ENCODE data around the gene VTI1A.
"Not testable (repeated sequence)": the region's sequence is repeated elsewhere in the genome, so short reads cannot be mapped to it uniquely, and the experiment has no call there.

VTI1A gene

GRCh38 chr10:112585960-112586359 is 138.9 kb downstream of the VTI1A start:
- DNase-seq (ENCODE audit: low spot score), result no peak
- no peak for FAIRE-seq

GRCh38 chr10:112587729-112588128 is 140.7 kb downstream of the VTI1A start:
- no peak for DNase-seq (ENCODE audit: low spot score)
- FAIRE-seq, result no peak

- DNase-seq (ENCODE audit: low spot score) (no peak), FAIRE-seq (no peak)
Measured at GRCh38 chr10:112588225-112588990, 141.4 kb downstream of the VTI1A start.

GRCh38 chr10:112589081-112589480 is 142.1 kb downstream of the VTI1A start:
- FAIRE-seq, result no peak
- no peak for DNase-seq (ENCODE audit: low spot score)

GRCh38 chr10:112590786-112591185 is 143.8 kb downstream of the VTI1A start:
- DNase-seq (ENCODE audit: low spot score); FAIRE-seq: not testable (repeated sequence)

GRCh38 chr10:112593023-112593422 is 146.0 kb downstream of the VTI1A start:
- no peak for DNase-seq (ENCODE audit: low spot score)
- no peak for FAIRE-seq

- FAIRE-seq (no peak), DNase-seq (ENCODE audit: low spot score) (no peak)
Measured at GRCh38 chr10:112601214-112602090, 154.4 kb downstream of the VTI1A start.

GRCh38 chr10:112603062-112603461 is 156.0 kb downstream of the VTI1A start:
- DNase-seq (ENCODE audit: low spot score), result no peak
- no peak for FAIRE-seq

- FAIRE-seq (no peak), DNase-seq (ENCODE audit: low spot score) (no peak)
Measured at GRCh38 chr10:112605063-112605462, 158.0 kb downstream of the VTI1A start.

- FAIRE-seq, result no peak
Measured at GRCh38 chr10:112607506-112607905, 160.5 kb downstream of the VTI1A start.

GRCh38 chr10:112613620-112614019 is 166.6 kb downstream of the VTI1A start:
- FAIRE-seq (no peak), DNase-seq (ENCODE audit: low spot score) (no peak)

More at GRCh38 chr10:112607506-112607905, 160.5 kb downstream of the VTI1A start:
- DNase-seq (ENCODE audit: low spot score), result no peak

GRCh38 chr10:112614072-112614471 is 167.1 kb downstream of the VTI1A start:
- no peak for FAIRE-seq
- no peak for DNase-seq (ENCODE audit: low spot score)

GRCh38 chr10:112614586-112614985 is 167.6 kb downstream of the VTI1A start:
- FAIRE-seq, result no peak

GRCh38 chr10:112615269-112615668 is 168.3 kb downstream of the VTI1A start:
- FAIRE-seq, result no peak
- DNase-seq (ENCODE audit: low spot score), result no peak

More at GRCh38 chr10:112614586-112614985, 167.6 kb downstream of the VTI1A start:
- no peak for DNase-seq (ENCODE audit: low spot score)

GRCh38 chr10:112616647-112617046 is 169.6 kb downstream of the VTI1A start:
- FAIRE-seq (no peak), DNase-seq (ENCODE audit: low spot score) (no peak)

- FAIRE-seq, result no peak
- DNase-seq (ENCODE audit: low spot score), result no peak
Measured at GRCh38 chr10:112618814-112619213, 171.8 kb downstream of the VTI1A start.

GRCh38 chr10:112619556-112619955 is 172.5 kb downstream of the VTI1A start:
- FAIRE-seq, result no peak

GRCh38 chr10:112622786-112623185 is 175.8 kb downstream of the VTI1A start:
- FAIRE-seq (no peak), DNase-seq (ENCODE audit: low spot score) (no peak)

More at GRCh38 chr10:112619556-112619955, 172.5 kb downstream of the VTI1A start:
- DNase-seq (ENCODE audit: low spot score), result no peak

GRCh38 chr10:112624546-112625048 is 177.6 kb downstream of the VTI1A start:
- DNase-seq (ENCODE audit: low spot score), result no peak
- FAIRE-seq, result no peak

GRCh38 chr10:112628951-112629609 is 182.1 kb downstream of the VTI1A start:
- no peak for DNase-seq (ENCODE audit: low spot score)
- no peak for FAIRE-seq
